ENCODE measurements around the gene SNN.

DNA sequence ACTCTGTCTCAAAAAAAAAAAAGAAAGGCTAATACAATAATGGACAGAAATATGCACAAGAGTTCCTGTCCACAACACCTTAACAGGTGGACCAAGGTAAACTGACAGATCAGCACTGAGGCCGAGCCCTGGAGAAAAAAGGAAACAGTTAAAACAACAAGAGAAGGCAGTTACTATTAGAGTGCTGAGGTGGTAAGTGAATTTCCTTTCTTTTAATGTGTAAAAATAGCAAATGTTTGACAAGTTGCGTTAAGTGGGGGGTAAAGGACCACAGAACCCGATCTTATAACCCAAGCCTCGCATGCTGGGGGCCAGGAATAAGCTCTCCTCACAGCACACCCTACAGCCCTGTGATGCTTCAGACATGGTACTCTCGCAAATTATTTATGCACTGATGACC lies 49.6 kb downstream of the SNN start:
- TF ChIP-seq RFX5 (IDR thresholded peaks at IDR 0.05) (no peak), SMC3 (IDR thresholded peaks at IDR 0.05) (no peak), FOSL2 (IDR thresholded peaks at IDR 0.05) (no peak), FOSL2 (CRISPR knock-in tag; IDR thresholded peaks at IDR 0.05) (no peak), JUN (IDR thresholded peaks at IDR 0.05) (no peak), FOSB (CRISPR knock-in tag; IDR thresholded peaks at IDR 0.05) (no peak), EP300 (IDR thresholded peaks at IDR 0.05) (no peak), CHD4 (IDR thresholded peaks at IDR 0.05; ENCODE audit: borderline replicate concordance) (no peak), BCL3 (IDR thresholded peaks at IDR 0.05) (no peak), POLR2A (IDR thresholded peaks at IDR 0.05; ENCODE audit: low read length) (no peak)
- TF ChIP-seq, protein P1, sequence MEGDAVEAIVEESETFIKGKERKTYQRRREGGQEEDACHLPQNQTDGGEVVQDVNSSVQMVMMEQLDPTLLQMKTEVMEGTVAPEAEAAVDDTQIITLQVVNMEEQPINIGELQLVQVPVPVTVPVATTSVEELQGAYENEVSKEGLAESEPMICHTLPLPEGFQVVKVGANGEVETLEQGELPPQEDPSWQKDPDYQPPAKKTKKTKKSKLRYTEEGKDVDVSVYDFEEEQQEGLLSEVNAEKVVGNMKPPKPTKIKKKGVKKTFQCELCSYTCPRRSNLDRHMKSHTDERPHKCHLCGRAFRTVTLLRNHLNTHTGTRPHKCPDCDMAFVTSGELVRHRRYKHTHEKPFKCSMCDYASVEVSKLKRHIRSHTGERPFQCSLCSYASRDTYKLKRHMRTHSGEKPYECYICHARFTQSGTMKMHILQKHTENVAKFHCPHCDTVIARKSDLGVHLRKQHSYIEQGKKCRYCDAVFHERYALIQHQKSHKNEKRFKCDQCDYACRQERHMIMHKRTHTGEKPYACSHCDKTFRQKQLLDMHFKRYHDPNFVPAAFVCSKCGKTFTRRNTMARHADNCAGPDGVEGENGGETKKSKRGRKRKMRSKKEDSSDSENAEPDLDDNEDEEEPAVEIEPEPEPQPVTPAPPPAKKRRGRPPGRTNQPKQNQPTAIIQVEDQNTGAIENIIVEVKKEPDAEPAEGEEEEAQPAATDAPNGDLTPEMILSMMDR (IDR thresholded peaks at IDR 0.05), result no peak
- TF ChIP-seq, protein P2, sequence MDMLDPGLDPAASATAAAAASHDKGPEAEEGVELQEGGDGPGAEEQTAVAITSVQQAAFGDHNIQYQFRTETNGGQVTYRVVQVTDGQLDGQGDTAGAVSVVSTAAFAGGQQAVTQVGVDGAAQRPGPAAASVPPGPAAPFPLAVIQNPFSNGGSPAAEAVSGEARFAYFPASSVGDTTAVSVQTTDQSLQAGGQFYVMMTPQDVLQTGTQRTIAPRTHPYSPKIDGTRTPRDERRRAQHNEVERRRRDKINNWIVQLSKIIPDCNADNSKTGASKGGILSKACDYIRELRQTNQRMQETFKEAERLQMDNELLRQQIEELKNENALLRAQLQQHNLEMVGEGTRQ (IDR thresholded peaks at IDR 0.05), result no peak

All from A549 (cell line).